ENCODE measurements around the gene FAM131B.

FAM131B gene

GRCh38 chr7:143356414-143357050 is 6.0 kb downstream of the FAM131B start:
- no peak for DNase-seq

DNA sequence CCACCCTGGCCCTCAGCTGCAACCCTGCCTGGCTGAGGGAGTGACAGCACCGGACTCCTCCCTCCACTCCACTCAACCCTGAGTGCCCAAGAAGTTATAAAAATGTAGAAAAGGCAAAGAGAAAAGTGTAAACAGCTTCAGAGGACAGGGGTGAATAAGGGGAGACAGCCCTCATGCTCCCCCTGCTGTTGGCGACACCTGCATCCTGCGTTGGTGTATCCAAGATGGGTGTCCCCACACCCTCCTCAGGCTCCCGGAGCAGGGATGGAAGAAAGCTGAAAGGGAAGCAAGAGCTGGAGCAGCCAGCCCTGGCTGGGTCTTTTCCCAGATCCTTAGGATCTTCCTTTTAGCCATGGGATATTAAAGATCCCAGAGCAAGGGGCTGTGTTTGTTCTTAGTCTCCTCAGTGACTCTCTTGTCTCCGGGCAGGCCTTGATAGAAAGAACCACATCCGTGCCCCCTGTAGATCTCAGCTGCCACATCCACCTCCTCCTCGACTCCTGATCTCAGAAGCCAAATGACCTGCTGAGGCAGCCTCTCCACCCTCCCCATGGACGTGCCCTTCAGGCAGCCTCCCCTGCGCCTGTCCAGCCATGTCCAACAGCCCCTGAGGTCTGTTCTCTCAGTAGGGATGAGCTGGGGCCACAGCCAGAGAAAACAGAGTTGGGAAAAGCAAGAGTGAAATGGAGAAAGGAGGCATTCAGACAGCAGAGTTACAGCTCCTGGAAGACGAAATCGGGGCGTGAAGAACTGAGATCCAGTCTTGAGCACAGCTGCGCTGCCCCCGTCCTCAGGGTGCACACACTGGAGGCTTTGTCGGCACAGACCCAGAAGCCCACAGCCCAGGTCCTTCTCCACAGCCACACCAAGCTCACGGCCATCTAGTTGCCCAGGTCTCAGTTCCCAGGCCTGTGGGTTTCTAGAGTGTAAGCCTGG is 6.8 kb downstream of the FAM131B start:
- DNase-seq, result no peak

DNA sequence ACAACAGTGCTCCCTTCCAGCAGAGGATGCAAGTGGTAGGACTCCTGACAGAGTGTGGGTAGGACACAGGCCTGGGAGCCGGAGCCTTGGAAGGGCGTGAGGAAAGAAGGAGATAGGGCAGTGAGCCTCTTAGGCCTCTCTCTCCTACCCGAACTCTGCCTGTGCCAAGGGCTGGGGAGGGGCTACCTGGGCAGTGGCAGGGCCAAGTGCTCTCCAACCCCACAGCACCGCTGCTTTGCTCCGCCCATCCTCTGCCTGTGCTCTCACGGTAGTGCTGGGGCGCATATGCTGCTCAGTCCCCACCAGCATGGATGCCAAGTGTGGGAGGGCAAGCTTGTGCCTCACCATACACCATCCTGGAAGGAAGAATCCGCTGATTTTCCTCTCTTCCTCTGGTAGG is 7.5 kb downstream of the FAM131B start:
- DNase-seq, result no peak

DNA sequence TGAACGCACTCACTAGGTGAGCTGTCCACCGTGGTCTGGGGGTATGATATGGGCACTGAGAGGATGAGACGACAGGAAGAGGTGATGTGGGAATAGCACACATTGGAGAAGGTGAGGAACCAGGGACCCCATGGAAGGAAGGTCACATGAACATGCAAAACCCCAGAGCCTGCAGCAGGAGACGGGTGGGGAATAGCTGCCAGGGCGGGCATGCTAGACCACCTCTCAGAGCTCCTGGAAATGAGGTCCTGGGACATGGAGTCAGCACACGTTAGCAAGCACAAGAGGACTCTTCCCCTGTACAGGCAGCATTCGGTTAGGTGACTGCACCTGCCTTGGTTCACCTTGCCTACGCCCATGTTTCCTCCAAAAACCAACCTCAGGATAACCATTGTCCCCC is 8.1 kb downstream of the FAM131B start:
- DNase-seq, result no peak

DNA sequence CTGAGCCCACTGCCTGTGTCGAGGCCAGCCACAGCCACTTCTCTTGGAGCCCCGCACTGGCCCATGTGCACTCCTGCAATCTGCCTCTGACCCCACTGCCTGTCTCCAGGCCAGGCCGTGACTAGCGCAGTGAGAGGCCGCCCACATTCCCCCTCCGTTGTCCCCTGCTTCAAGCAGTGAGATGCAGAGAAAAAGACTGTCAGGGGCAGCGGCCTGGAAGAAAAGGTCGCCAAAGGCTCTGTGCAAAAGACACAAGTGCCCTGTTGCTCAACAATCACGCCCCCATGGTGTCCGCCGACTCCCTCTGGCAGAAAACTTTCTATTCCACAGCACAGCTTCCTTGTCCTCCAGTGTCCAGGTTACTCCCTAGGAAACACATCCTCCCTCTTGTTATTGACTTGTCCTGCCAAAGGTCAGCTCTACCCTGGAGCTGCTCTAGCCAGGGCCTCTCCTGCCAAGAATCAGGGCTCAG is 9.9 kb downstream of the FAM131B start:
- no peak for DNase-seq

DNA sequence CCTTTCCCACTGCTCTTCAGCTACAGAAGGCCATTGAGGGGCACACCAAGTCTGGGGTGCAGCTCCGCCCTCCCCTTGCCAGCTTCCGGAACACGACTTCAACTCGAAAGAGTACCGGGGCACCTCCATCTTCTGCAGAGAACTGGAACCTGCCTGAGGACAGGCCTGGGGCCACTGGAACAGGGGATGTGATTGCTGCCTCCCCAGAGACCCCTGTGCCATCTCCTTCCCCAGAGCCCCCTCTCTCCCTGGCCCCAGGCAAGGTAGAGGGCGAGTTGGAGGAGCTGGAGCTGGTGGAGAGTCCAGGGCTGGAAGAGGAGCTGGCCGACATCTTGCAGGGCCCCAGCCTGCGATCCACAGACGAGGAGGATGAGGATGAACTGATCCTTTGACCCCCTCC is 10.9 kb downstream of the FAM131B start:
- no peak for DNase-seq

DNA sequence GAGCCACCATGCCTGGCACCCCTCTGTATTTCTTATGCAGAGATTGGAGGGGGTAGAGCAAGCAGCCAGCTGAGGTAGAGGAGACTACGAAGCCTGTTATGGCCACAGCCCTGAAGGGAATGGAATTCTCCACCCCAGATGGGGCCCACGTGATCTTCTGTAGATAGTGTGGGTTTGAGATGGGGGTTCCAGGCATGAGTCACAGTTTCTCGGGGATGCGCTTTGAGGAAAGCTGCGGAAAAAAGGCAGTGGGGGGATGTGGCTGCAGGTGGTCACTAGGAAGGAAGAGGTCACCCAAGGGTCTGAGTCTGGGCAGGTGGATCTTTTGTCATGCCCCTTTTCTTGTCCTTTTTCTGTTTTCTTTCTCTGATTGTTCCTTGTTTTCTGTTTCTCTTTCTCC is 11.5 kb downstream of the FAM131B start:
- DNase-seq, result no peak

GRCh38 chr7:143347950-143348349 is 14.6 kb downstream of the FAM131B start:
- DNase-seq, result no peak

DNA sequence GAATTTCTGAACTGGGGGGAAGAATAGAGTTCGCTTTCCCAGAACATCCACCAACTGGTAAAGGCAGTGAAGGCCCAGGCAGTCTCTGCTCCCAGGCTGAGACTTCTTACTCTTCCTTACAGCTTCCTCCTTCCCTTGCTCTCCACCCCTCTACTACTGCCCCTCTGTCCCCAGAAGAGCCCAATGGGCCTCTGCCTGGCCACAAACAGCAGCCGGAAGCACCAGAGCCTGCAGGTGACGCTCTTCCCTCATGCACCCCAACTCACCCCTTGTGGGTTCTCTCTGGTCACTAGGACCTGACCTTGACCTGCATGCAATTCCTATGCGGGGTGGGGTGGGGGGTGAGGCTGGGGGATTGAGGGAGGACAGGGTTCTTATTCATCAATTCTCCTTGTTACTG is 16.5 kb downstream of the FAM131B start:
- no peak for DNase-seq

- no peak for DNase-seq
Measured at GRCh38 chr7:143345428-143345900, 17.0 kb downstream of the FAM131B start.

DNA sequence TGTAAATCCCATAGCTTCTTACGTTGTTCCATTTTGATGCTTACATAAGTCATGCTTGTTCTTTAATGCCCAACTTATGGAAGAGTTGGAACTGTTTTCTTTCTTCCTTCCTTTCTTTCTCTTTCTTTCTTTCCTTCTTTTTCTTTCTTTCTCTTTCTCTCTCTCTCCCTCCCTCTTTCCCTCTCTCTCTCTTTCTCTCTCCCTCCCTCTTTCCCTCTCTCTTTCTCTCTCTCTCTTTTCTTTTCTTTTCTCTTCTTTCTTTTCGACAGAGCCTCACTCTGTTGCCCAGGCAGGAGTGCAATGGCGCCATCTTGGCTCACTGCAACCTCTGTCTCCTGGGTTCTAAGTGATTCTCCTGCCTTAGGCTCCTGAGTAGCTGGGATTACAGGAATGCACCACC is 18.9 kb downstream of the FAM131B start:
- no peak for DNase-seq

GRCh38 chr7:143341842-143342241 is 20.7 kb downstream of the FAM131B start:
- no peak for DNase-seq

- no peak for DNase-seq
Measured at GRCh38 chr7:143337216-143337615, 25.3 kb downstream of the FAM131B start.

GRCh38 chr7:143334244-143334643 is 28.3 kb downstream of the FAM131B start:
- no peak for DNase-seq

DNA sequence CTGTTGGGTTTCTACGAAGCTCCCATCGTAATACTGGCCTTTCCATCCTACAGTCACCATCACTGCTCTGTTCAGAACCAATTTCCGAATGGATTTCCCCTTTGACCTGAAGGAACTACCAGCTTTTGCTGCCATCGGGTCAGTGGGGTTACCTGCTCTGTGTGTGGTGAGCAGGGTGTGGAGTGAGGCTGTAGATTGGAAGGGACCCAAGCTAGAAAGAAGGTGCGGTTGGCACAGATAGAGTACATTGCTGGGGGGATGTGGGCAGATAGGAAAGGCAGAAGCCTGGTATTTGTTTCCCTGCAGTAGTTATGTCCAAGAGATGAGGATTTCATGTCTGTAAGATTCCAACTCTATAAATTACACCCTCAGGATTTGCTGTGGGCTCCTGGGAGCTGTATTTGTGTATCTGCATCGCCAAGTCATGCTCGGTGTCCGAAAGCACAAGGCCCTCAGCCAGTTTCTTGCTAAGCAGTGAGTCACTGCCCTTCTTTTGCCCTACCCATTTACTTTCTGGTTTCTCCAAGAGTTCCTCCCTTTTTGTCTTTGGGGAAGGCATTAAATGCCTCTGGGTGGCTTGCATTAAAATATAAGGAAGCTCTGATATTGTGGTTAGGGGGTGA is 31.2 kb downstream of the FAM131B start:
- DNase-seq, result no peak

DNA sequence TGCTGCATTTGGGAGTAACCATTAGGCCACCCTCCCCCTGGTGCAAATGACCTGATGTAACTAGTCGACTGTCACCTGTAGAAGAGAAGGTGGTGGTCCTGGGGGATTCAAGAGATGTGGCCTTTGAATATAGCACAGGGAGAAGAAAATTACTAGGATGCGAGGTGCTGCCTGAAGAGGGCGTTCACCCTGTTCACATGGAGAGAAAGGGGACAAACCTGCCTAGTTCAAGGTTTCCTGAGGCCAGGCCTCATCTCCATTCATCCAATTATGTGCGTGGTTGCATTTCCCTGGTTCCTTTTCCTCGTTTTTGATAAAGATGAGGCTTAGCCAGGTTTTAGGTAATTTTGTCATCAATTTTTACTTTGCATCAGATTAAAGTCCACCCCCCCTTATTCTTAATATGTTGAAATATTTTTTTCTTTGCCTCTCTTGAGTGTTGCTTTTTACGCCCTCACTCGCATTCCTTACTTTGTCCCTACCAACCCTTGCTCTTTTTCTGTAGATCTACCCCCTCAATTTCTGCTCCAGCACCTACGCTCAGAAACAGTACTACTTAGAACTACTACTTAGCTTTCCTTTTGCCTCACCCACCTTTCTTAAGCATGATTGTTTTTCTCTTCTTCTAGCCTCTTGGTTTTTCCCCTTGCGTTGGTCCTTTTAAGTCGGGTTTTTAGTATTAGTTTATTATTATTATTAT is 32.9 kb downstream of the FAM131B start:
- no peak for DNase-seq

- no peak for DNase-seq
Measured at GRCh38 chr7:143327903-143328302, 34.6 kb downstream of the FAM131B start.

DNA sequence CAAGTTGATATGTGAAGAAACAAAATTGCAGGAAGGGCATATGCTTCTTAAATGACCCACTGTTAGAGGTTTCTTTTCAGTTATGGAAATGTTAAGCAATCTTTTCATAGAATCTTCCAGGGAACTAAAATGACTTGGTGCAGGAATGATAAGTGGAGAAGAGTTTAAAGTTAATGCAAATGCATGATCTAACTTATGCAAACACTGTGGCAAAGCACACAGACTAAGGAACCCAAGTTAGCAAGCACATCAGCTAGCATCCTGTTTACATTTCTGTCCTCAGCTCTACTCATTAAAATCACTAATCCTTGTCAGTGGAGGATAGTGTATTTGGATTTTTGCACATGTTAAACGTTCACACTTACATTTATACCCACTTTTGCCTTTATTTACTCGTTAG is 37.3 kb downstream of the FAM131B start:
- no peak for DNase-seq

DNA sequence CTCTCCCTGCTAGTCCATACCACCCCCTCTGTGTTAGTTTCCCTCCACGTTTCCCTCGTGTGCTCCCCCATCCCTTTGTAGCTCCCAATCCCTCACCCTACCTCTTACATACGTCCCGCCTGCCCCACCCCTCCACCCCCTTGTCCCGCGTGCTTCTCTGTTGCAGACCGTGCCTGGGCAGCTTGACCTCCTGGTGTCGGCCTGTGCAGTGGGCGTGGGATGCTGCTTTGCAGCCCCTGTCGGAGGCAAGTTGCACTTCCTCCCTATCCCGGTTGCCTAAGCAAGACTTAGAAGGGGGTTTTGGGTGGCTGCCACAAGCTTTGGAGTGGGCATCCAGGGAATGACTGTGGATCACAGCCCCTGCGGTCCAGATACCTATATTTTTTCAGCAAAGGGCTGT is 38.9 kb downstream of the FAM131B start:
- DNase-seq, result no peak

DNA sequence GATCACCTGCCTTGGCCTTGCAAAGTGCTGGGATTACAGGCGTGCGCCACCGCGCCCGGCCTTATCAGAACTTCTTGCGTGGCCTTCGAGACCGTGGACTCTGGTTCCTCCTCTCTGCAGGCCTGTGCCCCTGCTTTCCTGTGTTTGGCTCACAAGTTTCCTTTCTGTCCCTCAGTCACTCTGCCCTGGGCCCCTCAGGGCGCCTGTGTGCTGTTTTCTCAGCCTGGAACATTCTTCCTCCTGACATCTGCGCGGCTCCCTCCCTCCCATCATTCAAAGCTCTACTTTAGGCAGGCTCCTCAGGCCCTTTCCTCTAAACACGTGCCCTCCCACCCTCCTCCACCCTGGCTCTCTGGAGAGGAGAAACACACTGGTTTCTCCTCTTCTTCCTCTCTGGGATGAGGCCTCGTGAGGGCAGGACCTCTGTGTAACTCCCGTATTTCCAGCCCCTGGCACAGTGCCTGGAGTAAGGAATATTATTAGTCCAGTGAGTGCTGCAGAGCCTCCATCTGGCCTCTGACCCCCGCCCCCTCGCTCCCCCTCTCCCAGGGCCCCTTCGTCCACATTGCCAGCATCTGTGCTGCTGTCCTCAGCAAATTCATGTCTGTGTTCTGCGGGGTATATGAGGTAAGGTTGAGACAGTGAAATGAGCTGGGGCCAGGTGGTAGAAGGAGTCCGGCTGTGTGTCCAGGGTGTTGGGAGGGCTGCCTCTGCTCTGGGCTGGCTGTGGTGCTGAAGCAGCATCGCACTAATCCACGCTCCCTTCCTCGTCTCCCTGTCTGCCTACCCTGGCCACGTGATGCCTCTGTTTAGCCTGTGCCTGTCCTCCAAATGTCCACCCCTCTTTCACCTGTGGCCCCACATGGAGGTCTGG is 39.5 kb downstream of the FAM131B start:
- DNase-seq, result no peak

DNA sequence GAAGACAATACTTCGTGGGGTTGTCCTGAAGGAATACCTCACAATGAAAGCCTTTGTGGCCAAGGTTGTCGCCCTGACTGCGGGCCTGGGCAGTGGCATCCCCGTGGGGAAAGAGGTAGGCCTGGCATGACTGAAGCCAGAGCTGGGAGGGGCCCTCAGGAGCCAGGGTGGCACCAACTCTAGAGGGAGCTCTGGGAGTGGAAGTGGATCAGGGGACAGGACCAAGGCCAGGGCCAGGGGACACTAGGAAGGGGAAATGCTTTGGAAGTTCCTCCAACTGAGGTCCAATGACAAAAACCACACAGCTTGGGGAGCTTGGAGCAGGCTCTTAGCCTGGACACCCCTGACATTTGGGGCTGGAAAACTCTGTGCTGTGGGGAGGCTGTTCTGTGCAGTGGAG is 40.8 kb downstream of the FAM131B start:
- DNase-seq, result no peak

DNA sequence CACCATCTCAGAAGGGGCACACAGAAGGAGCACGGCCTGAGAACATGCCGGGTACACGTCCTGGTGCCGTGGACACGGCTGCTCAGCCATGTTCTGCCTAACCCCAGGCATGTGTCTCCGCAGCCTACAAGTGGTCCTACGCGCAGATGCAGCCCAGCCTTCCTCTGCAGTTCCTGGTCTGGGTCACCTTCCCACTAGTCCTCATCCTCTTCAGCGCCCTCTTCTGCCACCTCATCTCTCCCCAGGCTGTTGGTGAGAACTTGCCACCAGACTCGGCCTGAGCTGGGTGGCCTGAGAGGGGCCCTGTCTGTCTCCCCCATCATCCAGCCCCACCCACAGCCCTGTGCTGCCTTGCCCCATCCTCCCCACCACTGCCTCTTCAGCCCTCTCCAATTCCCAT is 41.3 kb downstream of the FAM131B start:
- DNase-seq, result no peak

Data from midbrain (tissue), 1 donor.